Measurements from ENCODE around the gene SCO1. TPM values are rescaled to one million over a fixed set of nuclear protein-coding genes. Genes with fewer than 3 reads are reported as not detected.

SCO1 gene
- total RNA-seq, 1 experiment from 2014 or later, result 29.5 TPM

GRCh38 chr17:10653987-10654386 lies 43.3 kb downstream of the SCO1 start:
- DNase-seq (ENCODE audit: low read depth), result no peak

GRCh38 chr17:10652984-10653659 lies 44.2 kb downstream of the SCO1 start:
- DNase-seq (ENCODE audit: low read depth), result no peak

- no peak for DNase-seq (ENCODE audit: low read depth)
Observed at GRCh38 chr17:10651927-10652326, 45.4 kb downstream of the SCO1 start.

GRCh38 chr17:10649602-10650001 lies 47.7 kb downstream of the SCO1 start:
- no peak for DNase-seq (ENCODE audit: low read depth)

GRCh38 chr17:10648956-10649355 lies 48.4 kb downstream of the SCO1 start:
- DNase-seq (ENCODE audit: low read depth), result peak; percentile 23

GRCh38 chr17:10648381-10648780 lies 49.0 kb downstream of the SCO1 start:
- DNase-seq (ENCODE audit: low read depth), result no peak

GRCh38 chr17:10646392-10646990 lies 50.8 kb downstream of the SCO1 start:
- DNase-seq (ENCODE audit: low read depth), result peak; percentile 55

GRCh38 chr17:10640475-10640874 lies 56.9 kb downstream of the SCO1 start:
- DNase-seq (ENCODE audit: low read depth), result no peak

- no peak for DNase-seq (ENCODE audit: low read depth)
Observed at GRCh38 chr17:10638151-10638550, 59.2 kb downstream of the SCO1 start.

- DNase-seq (ENCODE audit: low read depth), result no peak
Observed at GRCh38 chr17:10635290-10635689, 62.0 kb downstream of the SCO1 start.

- DNase-seq (ENCODE audit: low read depth), result no peak
Observed at GRCh38 chr17:10633738-10634379, 63.5 kb downstream of the SCO1 start.

- no peak for DNase-seq (ENCODE audit: low read depth)
Observed at GRCh38 chr17:10631701-10632100, 65.6 kb downstream of the SCO1 start.

GRCh38 chr17:10631048-10631700 lies 66.2 kb downstream of the SCO1 start:
- DNase-seq (ENCODE audit: low read depth), result no peak

GRCh38 chr17:10629706-10630105 lies 67.6 kb downstream of the SCO1 start:
- no peak for DNase-seq (ENCODE audit: low read depth)

- DNase-seq (ENCODE audit: low read depth), result no peak
Observed at GRCh38 chr17:10628756-10629155, 68.6 kb downstream of the SCO1 start.

GRCh38 chr17:10626390-10626789 lies 70.9 kb downstream of the SCO1 start:
- no peak for DNase-seq (ENCODE audit: low read depth)

GRCh38 chr17:10624969-10625368 lies 72.4 kb downstream of the SCO1 start:
- DNase-seq (ENCODE audit: low read depth), result no peak

GRCh38 chr17:10623737-10624338 lies 73.5 kb downstream of the SCO1 start:
- DNase-seq (ENCODE audit: low read depth), result no peak

- peak; percentile 37 for DNase-seq (ENCODE audit: low read depth)
Observed at GRCh38 chr17:10622617-10623485, 74.5 kb downstream of the SCO1 start.

Data from M059J (cell line).